Measurements from ENCODE around the gene HINT2. TPM values are rescaled to one million over a fixed set of nuclear protein-coding genes. Genes with fewer than 3 reads are reported as not detected.

The HINT2 gene
- total RNA-seq, 2 donors from 2014 or later, result 27.2 to 51.8 TPM

DNA sequence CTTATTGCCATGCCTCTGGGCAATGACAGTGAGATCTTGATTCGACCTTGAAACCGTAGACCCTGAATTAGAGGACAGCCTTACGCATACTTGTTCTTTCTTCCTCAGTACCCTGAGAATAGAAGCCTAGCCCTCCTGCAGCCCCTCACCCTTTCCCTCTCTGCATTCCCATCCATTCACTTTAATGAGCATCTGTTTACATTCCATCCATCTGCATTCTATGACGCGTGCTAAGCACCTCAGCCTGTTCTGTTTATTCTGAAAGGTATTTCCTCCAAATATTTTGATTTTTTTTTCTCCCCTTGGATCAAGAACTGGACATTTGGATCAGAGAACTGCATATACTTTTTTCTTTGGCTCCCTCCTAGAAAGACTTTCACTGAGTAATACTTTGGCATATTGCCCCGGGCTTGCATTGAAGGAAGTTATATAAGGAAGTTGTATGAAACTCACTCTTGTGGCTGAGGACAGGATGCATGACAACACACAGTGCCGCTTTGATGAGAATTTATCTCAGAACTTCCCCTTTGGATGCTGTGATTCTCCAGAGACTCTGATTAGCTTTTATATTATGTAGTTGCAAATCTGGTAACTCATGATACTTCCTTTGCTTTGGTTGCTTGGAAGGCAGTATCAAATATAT is 29.9 kb upstream of the HINT2 start:
- ATAC-seq (peak; percentile 42 to 56), DNase-seq (ENCODE audit: low spot score in 2 of 2) (no peak)
- no peaks in the 10 kb centered on the region for H3K9me3 Mint-ChIP-seq
- H3K27ac Mint-ChIP-seq, result no peak overlapping the region
- peaks cover 0 to 4% of the 10 kb centered on the region in 2 donors for H3K36me3 Mint-ChIP-seq

DNA sequence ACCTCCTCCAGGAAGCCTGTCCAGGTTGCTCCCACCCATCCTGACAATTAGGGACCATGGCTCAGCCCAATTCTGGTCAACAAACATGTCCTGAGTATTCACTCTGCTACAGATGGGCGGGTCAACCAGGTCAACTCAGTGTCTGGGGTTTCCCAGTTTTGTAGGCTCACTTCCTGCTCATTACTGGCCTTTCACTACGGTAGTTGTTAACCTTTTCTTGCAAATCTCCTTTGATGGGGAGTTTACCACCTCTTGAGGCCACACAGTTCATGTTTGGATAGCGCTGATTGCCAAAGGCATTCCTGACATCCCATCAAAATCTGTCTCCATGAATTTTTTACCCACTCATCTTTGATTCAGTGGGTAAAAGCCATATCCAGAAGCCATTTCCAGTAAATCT is 28.0 kb upstream of the HINT2 start:
- Mint-ChIP-seq H3K27ac (no peak overlapping the region), H3K9me3 (no peaks in the 10 kb centered on the region), H3K36me3 (peaks cover 0 to 4% of the 10 kb centered on the region in 2 donors)
- ATAC-seq, result peak in 1 of 2 donors; percentile 58
- no peak for DNase-seq (ENCODE audit: low spot score in 2 of 2)

DNA sequence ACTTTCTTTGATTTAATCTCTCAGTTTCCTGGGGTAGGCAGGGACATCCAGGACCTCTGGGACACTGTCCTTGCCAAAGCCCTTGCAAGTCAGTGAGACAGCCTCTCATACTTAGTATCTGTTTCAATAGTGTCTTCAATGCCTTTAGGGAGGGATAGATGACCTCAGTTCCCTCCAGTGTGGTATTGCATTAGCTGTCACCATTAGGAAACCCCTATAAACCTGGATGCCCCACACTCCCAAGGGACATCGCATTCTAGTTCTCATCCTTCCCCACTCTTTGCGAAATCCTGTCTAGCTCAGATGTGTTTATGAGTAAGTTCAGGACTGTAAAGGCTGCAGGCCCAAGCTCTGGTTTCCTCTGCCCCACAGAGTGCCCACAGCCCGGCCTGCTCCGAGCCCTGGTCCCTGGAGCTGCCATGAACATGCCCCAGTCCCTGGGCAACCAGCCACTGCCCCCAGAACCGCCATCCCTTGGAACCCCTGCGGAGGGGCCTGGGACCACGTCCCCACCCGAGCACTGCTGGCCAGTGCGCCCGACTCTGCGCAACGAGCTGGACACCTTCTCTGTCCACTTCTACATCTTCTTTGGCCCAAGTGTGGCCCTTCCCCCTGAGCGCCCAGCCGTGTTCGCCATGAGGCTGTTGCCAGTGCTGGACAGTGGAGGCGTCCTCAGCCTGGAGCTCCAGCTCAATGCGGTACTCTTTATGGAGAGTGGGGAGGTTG is 27.3 kb upstream of the HINT2 start:
- ATAC-seq, result peak in 1 of 2 donors; percentile 14
- DNase-seq (ENCODE audit: low spot score in 2 of 2), result no peak
- no peaks in the 10 kb centered on the region for H3K9me3 Mint-ChIP-seq
- peaks cover 0 to 4% of the 10 kb centered on the region in 2 donors for H3K36me3 Mint-ChIP-seq
- H3K27ac Mint-ChIP-seq, result no peak overlapping the region

DNA sequence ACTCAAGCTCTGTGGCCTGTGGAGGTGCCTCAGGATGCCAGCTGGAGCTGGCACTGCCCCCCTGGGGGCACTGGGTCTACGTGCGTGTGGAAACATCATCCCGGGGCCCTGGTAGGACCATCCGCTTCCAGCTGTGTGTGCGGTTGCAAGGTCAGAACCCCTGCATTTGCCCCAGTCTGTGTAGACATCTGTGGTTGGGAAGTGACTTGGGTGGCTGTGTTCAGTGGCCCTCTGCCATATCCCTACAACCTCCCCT is 26.7 kb upstream of the HINT2 start:
- DNase-seq (ENCODE audit: low spot score in 2 of 2), result no peak
- no peak for ATAC-seq
- no peak overlapping the region for H3K27ac Mint-ChIP-seq
- no peaks in the 10 kb centered on the region for H3K36me3 Mint-ChIP-seq
- no peaks in the 10 kb centered on the region for H3K9me3 Mint-ChIP-seq

DNA sequence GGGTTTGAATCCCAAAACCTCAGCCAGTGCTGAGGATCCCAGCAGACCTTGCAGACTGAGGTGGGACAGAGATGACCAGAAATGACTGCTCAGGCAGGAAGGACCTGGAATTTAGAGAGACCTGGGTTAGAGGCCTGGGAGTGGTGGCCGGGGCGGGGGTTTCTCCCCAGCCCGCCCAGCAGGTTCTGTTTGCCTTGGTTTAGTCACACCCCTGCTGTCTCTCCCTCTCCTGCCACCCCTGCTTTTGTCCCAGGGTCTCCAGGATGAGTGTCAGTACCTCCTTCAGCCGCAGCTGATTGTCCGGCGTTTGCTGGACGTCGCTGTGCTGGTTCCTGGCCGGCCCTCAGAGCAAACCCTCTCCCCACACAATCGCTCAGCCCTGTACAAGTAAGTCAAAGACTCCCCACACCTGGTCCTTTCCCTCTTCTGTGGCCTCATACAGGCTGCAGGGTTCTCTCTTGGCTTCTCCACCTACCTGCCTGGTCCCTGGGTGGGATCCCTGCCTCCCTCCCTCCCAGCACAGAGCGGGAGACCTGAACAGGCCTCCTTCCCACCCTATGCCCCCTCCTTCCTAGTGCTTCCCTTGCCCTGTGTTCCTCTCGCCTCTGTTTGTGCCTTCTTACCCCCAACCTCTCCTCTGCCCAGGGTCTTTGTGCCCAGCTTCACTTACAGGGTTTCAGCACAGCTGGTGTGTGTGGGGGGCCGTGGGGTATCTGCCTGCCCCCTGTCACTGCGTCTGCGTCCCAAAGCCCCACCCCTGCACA is 26.2 kb upstream of the HINT2 start:
- DNase-seq (ENCODE audit: low spot score in 2 of 2) (no peak), ATAC-seq (no peak)
- peak overlapping the region in 1 of 2 donors; percentile 13 for H3K27ac Mint-ChIP-seq
- no peaks in the 10 kb centered on the region for H3K9me3 Mint-ChIP-seq
- H3K36me3 Mint-ChIP-seq, result no peaks in the 10 kb centered on the region

DNA sequence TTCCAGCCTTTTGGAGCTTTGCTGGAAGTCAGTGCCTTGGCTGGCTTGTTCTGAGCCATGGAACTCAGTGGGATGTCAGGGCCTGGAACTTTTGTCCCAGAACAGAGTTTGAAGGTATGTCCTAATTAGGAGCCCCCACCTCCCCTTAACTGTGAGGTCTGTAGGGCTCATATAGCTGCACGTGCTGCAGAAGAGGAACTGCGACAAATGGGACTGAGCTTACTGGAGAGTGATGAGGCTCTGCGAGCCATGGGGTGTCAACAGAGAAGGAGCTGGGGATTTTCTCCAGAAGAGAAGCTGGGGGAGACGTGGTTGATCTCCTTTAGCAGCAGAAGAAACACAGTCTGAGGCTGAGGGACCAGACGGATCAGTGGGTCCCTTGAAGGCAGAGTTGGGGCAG is 25.1 kb upstream of the HINT2 start:
- Mint-ChIP-seq H3K9me3 (no peaks in the 10 kb centered on the region), H3K27ac (no peak overlapping the region), H3K36me3 (no peaks in the 10 kb centered on the region)
- ATAC-seq (no peak), DNase-seq (ENCODE audit: low spot score in 2 of 2) (no peak)

DNA sequence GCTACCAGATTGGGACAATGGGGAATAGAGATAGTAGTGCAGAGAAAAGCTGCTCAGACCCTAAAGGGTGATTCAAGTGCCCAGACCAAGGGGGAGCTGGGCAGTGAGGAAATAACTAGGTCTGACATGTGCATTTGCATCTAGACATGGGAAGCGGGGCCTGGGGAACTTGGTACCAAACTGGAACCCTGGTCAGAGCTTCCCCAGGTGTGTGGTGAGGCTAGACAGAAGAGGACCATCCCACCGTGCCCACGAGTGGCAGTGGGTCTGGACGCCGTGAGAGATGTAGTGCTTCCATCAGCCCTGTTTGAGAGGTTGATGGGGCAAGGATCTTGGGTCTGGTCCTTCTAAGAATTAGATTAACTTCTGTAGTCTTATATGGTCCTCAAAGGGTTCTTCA is 21.8 kb upstream of the HINT2 start:
- H3K36me3 Mint-ChIP-seq, result no peaks in the 10 kb centered on the region
- no peak overlapping the region for H3K27ac Mint-ChIP-seq
- no peak for ATAC-seq
- H3K9me3 Mint-ChIP-seq, result no peaks in the 10 kb centered on the region
- DNase-seq (ENCODE audit: low spot score in 2 of 2), result no peak

DNA sequence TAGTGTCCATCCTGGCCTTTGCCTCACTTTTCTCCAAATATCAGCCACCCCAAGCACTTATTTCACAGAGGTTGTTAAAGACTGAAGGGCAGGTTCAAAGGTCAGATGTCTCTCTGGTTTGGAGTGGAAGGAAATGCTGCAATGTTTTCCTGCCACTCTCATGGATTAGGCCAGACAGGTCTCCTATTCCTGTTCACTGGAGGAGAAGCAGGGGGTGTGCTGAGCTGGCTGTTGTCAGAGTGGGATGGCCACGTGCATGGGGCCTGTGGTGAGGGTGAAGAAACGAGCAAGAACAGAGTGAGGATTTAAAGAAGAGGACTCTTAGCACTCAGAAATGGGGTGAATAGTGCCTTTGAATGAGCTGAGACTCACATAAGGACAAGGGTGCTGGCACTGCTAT is 20.9 kb upstream of the HINT2 start:
- Mint-ChIP-seq H3K27ac (peak overlapping the region in 1 of 2 donors; percentile 6), H3K36me3 (no peaks in the 10 kb centered on the region), H3K9me3 (no peaks in the 10 kb centered on the region)
- ATAC-seq (no peak), DNase-seq (ENCODE audit: low spot score in 2 of 2) (no peak)

DNA sequence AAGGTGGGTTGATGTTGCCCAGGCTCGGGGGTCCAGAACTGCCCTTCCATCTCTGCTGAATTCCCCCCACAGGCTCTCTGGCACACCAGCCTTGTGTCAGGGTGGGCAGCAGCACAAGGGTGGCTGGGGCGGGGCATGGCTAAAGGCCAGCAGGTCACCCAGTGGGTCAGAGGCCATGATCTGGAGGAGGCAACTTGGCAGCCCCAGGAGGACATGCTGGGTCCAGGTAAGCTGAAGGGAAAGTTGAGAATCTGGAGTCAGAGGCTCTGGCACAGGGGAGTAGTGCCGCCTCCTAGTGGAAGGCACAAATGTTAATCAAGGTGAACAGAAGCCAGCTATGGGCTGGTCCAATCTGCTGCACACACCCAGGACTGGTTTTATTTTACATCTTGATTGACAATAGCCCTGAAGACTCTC is 20.4 kb upstream of the HINT2 start:
- no peak for DNase-seq (ENCODE audit: low spot score in 2 of 2)
- ATAC-seq, result peak in 1 of 2 donors; percentile 38
- Mint-ChIP-seq H3K36me3 (no peaks in the 10 kb centered on the region), H3K27ac (no peak overlapping the region), H3K9me3 (no peaks in the 10 kb centered on the region)

DNA sequence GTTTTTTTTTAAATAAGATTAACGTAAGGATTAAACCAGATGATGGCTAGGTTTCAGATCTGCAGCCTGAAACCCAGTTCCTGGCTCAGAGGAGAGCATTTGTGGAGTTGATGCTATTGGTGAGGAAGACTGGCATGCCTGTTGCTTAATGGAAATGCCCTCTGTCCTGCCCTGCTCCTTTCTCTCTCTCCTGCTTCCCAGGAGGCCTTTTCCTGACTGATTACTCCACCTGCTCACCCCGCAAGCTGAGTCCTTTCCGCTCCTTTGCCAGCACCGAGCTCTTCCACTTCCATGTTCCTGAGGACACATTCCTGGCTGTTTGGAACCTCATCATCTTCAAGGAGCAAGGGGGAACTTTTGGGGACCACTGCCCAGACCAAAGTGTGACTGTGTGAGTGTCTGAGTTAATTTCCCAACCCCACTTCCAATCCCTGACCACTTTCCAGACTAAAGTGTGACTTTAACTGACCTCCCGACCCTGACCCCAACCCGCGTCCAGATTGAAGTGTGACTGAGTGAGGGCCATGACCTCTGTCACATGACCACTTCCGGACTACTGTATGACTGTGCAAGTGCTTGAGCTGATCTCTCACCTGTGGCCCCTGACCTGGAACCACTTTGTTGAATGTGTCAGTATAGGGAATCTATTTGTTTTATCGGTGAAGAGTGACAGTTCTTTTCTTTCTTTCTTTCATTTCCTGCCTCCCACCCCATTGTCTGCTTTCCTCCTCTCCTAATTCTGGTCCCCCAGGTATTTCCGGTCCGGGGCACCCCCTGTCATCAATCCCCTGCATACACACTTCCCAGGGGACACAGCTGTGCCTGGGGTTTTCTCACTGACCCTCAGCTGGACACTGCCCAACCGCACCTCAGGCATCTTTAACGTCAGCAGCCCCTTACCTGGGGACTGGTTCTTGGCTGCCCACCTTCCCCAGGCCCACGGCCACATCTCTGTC is 19.7 kb upstream of the HINT2 start:
- no peak overlapping the region for H3K27ac Mint-ChIP-seq
- H3K36me3 Mint-ChIP-seq, result no peaks in the 10 kb centered on the region
- H3K9me3 Mint-ChIP-seq, result no peaks in the 10 kb centered on the region

DNA sequence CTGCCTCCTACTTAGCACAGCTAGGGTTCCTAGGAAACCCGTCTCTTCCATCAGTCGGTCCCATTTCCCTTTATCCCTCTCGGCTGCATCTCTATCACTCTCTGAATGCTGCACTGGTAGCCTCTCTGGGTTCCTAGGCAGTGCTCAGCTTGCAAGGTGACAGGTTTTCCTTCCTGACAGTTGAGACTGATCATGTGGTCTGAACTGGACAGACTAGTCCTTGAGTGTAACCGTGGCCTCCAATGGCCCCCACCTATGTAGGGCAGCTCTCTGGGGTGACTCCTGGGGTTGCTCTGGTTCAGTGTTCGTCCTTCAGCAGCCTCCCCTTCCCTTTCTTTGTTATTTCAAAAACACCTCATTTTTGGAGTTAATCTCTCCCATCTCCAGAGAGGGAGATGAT is 18.0 kb upstream of the HINT2 start:
- DNase-seq (ENCODE audit: low spot score in 2 of 2), result no peak
- H3K36me3 Mint-ChIP-seq, result no peaks in the 10 kb centered on the region
- H3K9me3 Mint-ChIP-seq, result no peaks in the 10 kb centered on the region
- no peak overlapping the region for H3K27ac Mint-ChIP-seq
- no peak for ATAC-seq

More for the DNA sequence above, 19.7 kb upstream of the HINT2 start:
- no peak for DNase-seq (ENCODE audit: low spot score in 2 of 2)
- ATAC-seq, result no peak

DNA sequence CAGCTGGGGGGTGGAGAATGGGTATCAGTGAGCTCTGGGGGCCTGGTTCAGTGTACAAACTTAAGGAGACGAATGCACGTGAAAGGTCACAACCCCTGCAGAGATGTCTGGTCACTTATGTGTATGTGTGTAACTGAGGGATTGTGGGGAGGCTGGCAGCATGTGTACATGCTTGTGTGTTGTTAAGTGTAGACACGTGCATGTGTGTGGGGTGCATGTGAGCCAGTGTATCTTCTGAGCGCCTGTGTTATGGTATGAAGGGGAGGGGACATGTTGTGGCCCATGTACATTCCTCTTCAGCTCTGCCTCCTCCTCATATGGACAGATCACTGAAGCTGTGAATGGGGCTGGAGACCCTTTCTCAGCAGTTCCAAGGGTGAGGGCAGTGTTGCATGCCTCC is 16.2 kb upstream of the HINT2 start:
- Mint-ChIP-seq H3K9me3 (no peaks in the 10 kb centered on the region), H3K27ac (no peak overlapping the region), H3K36me3 (no peaks in the 10 kb centered on the region)
- ATAC-seq (no peak), DNase-seq (ENCODE audit: low spot score in 2 of 2) (no peak)

DNA sequence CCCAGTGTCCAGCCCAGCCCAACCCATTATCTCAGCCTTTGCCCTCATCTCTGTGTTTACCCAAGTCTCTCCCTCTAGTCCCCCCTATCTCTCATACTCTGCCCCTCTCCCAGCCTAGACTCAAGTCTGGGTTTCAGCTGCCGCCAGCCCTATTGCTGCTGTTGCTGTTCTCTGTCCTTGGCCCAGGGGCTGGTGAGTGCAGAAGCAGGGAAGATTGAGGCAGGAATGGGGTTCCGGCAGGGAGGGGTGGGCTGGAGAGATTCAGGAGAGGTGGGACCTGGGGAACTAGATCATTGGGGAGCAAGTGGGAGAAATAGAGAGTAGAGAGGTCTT is 14.9 kb upstream of the HINT2 start:
- H3K27ac Mint-ChIP-seq, result peak overlapping the region; percentile 72 to 84
- no peaks in the 10 kb centered on the region for H3K9me3 Mint-ChIP-seq
- no peaks in the 10 kb centered on the region for H3K36me3 Mint-ChIP-seq
- ATAC-seq, result no peak
- no peak for DNase-seq (ENCODE audit: low spot score in 2 of 2)

DNA sequence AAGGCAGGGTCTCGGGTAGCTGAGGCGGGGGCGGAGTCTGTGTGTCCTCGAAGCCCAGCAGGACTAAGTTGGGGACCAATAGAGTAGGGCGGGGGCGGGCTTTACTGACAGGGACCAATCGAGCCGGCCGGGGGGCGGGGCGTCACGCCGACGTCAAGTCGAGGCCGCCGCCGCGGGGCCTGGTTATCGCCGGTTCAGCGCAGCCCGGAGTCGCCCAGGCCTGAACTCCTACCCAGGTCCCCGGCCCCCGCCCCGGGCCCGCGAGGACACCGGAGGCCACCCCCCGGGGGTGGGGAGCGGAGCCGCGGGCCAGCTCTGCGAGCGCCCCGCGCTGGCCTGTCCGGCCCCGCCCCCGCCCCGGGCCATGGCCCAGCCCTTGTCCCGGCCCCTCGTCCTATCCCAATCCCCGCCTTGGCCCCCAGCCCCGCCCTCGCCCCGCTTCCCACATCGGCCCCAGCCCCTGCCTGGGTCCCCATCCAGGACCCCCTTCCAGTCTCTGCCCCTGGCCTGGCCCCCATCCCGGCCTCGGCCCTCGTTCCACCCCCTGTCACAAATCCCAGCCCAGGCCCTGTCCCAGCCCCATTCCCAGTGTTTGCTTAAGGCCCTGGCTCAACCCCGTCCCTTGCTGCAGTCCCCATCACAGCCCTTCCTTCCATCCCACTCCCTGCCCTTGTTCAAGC is 14.4 kb upstream of the HINT2 start, which contains the start of gene TMEM8B:
Gene TMEM8B, plus strand, starts transcription at position 145 of the 680 bp plus-strand sequence. Its CDS starts 220 bp downstream, at position 365.
- Mint-ChIP-seq H3K27ac (peak within 1 kb of the TSS; percentile 72 to 93), H3K9me3 (no peaks in the 10 kb centered on the region), H3K36me3 (no peaks in the 10 kb centered on the region)
- peak; percentile 93 to 95 for ATAC-seq
- DNase-seq (ENCODE audit: low spot score in 2 of 2), result peak; percentile 87 to 91

DNA sequence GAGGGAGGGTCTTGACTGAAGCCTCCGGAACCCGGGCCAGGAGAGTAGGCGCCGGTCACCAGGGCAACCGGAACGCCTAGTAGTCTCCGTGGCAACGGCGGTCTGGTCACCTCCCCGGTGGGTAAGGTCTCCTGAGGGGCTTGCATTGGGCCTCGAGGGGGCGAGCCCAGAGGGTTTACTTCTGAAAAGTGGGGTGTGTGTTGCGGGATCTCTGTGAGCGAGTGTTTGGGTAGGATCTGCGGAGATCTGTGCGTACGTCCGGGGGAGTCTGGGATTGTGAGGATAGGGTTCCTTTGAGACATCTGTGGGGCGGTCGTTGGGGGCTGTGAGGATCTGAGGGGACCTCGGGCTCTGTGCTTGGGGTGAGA is 13.9 kb upstream of the HINT2 start, which contains the start of gene FAM221B:
Gene FAM221B, minus strand, starts transcription at position 17 of the 368 bp plus-strand sequence. CDS start 2,571 bp downstream, outside the sequence.
- DNase-seq (ENCODE audit: low spot score in 2 of 2) (no peak), ATAC-seq (no peak)
- H3K36me3 Mint-ChIP-seq, result no peaks in the 10 kb centered on the region
- no peaks in the 10 kb centered on the region for H3K9me3 Mint-ChIP-seq
- peak within 1 kb of the TSS; percentile 76 to 93 for H3K27ac Mint-ChIP-seq

DNA sequence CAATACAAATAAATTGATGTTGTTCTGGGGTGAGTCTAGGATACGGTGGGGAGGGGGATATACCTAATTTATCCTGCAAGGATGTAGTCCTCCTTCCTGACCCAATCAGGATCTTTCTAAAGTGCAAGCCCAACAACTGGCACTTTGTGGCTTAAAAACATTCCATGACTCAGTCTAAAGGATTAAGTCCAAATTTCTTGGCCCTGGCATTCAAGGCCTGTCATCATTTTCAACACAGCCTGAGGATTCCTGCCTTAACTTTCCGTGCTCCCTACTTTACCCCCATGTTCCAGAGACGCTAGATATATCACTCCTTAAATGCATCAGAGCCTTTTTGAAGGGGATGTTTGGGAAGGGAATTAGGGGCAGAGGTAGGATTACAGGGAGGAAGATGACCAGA is 12.6 kb upstream of the HINT2 start:
- H3K36me3 Mint-ChIP-seq, result no peaks in the 10 kb centered on the region
- DNase-seq (ENCODE audit: low spot score in 2 of 2) (no peak), ATAC-seq (no peak)
- H3K9me3 Mint-ChIP-seq, result no peaks in the 10 kb centered on the region
- H3K27ac Mint-ChIP-seq, result peak overlapping the region in 1 of 2 donors; percentile 76

Measured in activated naive CD4-positive, alpha-beta T cell treated with anti-CD3 and anti-CD28 coated beads, Interleukin-2, amount 50 U/mL, for 72 hours (primary cell).